Activated CD8-positive, alpha-beta T cell treated with anti-CD3 and anti-CD28 coated beads for 36 hours (primary cell): Measurements from ENCODE around the gene CYP46A1. TPM values are rescaled to one million over a fixed set of nuclear protein-coding genes. Genes with fewer than 3 reads are reported as not detected.
A peak's percentile ranks its signal among the peaks of the same experiment; 100 is the strongest.

Source experiments
- ATAC-seq: fragments of 200-7000 bp; cut with Tn5 transposase; one replicate; pipeline ENCODE4 v1.10.0; 2021; ENCODE audit warnings: mild to moderate bottlenecking, moderate library complexity
- CTCF ChIA-PET: fragments of 350-600 bp; sonication (Branson Sonifier 250); formaldehyde crosslinking; loops from one replicate; lab custom pipeline; 2021; ENCODE audit warnings: antibody characterized with exemption; lab: Charles Lee
- POLR2A ChIA-PET: fragments of 350-600 bp; sonication (Branson Sonifier 250); formaldehyde crosslinking; loops from one replicate; lab custom pipeline; 2021; ENCODE audit warnings: antibody characterized with exemption; lab: Charles Lee
- DNase-seq: peaks from one replicate; pipeline ENCODE4 v3.0.0-alpha.2; 2020
- H3K27ac Mint-ChIP-seq: one replicate; pipeline ENCODE4 v1.8.0; 2021; ENCODE audit warnings: mild to moderate bottlenecking, mixed read lengths
- H3K27me3 Mint-ChIP-seq: one replicate; pipeline ENCODE4 v1.8.0; 2021; ENCODE audit warnings: mixed read lengths
- H3K36me3 Mint-ChIP-seq: one replicate; pipeline ENCODE4 v1.8.0; 2021; ENCODE audit warnings: low read depth, mixed read lengths
- H3K4me1 Mint-ChIP-seq: one replicate; pipeline ENCODE4 v1.8.0; 2021; ENCODE audit warnings: low read depth, mixed read lengths
- H3K4me3 Mint-ChIP-seq: one replicate; pipeline ENCODE4 v1.8.0; 2021; ENCODE audit warnings: mild to moderate bottlenecking, moderate library complexity, mixed read lengths
- H3K9me3 Mint-ChIP-seq: one replicate; pipeline ENCODE4 v1.8.0; 2021; ENCODE audit warnings: mixed read lengths
- intact Hi-C: fragments of 100-400 bp; cut with micrococcal nuclease; formaldehyde crosslinking; loops from one replicate; pipeline ENCODE4 v1.10.0; 2022
- total RNA-seq, 2 experiments: library from RNA; stranded (reverse); gene quantifications; one replicate each; pipeline ENCODE4 v1.2.3, GENCODE V29; 2021
- TF ChIP-seq, protein P1 (sequence below): fragments of 200-600 bp; IDR thresholded peaks from one replicate; pipeline ENCODE4 v1.8.0; 2022; ENCODE audit warnings: antibody characterized with exemption, mild to moderate bottlenecking

Gene CYP46A1
- total RNA-seq, 2 experiments from 2014 or later = 0.16 to 0.20 TPM

DNA sequence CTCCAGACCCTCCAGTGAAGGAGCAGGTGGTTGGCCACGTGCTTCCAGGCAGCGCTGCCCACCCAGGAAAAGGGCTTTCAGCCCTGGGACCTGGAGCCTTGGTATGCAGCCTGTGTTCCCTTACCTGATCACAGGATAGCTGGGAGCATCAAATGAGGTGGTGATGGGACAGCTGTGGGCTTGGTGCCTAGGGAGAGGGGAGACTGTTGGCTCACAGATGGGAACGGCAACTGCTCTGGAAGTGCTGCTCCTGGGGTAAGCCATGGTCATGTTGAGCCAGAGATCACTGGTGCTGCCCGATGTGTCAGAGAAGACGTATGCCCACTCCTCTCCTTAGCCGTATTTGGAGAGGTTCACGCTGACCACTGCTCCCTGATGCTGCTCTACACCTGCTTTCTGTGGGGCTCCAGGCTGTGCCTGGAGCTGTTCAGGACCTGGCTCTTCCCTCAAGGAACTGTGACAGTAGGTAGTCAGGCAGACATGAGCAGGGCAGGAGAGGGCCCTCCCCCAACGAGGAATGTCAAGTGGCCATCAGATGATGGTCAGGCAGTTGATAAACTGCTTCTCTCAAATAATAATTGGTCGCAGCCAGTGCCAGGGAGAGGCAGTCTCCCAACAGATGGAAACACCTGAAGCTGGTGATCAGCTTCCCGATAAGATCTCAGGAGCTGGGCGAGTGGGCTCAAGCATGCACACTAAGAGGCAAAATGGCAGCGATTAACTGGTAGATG is 2.8 kb upstream of the CYP46A1 start:
- DNase-seq (no peak), ATAC-seq (no peak)
- Mint-ChIP-seq H3K9me3 (peaks cover 9% of the 10 kb centered on the region), H3K27ac (no peak overlapping the region), H3K27me3 (peaks cover 9% of the 10 kb centered on the region), H3K4me3 (no peak overlapping the region), H3K36me3 (no peaks in the 10 kb centered on the region), H3K4me1 (peaks cover 10% of the 10 kb centered on the region)
- TF ChIP-seq, protein P1, sequence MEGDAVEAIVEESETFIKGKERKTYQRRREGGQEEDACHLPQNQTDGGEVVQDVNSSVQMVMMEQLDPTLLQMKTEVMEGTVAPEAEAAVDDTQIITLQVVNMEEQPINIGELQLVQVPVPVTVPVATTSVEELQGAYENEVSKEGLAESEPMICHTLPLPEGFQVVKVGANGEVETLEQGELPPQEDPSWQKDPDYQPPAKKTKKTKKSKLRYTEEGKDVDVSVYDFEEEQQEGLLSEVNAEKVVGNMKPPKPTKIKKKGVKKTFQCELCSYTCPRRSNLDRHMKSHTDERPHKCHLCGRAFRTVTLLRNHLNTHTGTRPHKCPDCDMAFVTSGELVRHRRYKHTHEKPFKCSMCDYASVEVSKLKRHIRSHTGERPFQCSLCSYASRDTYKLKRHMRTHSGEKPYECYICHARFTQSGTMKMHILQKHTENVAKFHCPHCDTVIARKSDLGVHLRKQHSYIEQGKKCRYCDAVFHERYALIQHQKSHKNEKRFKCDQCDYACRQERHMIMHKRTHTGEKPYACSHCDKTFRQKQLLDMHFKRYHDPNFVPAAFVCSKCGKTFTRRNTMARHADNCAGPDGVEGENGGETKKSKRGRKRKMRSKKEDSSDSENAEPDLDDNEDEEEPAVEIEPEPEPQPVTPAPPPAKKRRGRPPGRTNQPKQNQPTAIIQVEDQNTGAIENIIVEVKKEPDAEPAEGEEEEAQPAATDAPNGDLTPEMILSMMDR = no peak
- ChIA-PET CTCF (interaction anchor here (1.4 to 1.7 kb wide), 2 partner anchors 7 to 10 kb away, joined by 4 to 6 read pairs; no protein-coding TSS in a partner anchor), POLR2A (interaction anchor here (0.6 kb wide), 1 partner anchor 13 kb away, joined by 3 read pairs; no protein-coding TSS in a partner anchor)
- intact Hi-C loops = no loop called here

GRCh38 chr14:99681832-99682148 is 2.3 kb upstream of the CYP46A1 start:
- H3K27ac Mint-ChIP-seq = no peak overlapping the region
- no peak overlapping the region for H3K4me3 Mint-ChIP-seq
- ChIA-PET CTCF (interaction anchor here (1.0 to 1.4 kb wide), 2 partner anchors 9 to 198 kb away, joined by 3 to 4 read pairs; no protein-coding TSS in a partner anchor), POLR2A (interaction anchor here (0.6 kb wide), 1 partner anchor 12 kb away, joined by 3 read pairs; no protein-coding TSS in a partner anchor)
- DNase-seq = no peak
- peaks cover 13% of the 10 kb centered on the region for H3K27me3 Mint-ChIP-seq
- H3K4me1 Mint-ChIP-seq = peaks cover 5% of the 10 kb centered on the region
- ATAC-seq = no peak
- TF ChIP-seq, protein P1 = no peak
- intact Hi-C loops = no loop called here
- H3K9me3 Mint-ChIP-seq = peaks cover 9% of the 10 kb centered on the region
- no peaks in the 10 kb centered on the region for H3K36me3 Mint-ChIP-seq

DNA sequence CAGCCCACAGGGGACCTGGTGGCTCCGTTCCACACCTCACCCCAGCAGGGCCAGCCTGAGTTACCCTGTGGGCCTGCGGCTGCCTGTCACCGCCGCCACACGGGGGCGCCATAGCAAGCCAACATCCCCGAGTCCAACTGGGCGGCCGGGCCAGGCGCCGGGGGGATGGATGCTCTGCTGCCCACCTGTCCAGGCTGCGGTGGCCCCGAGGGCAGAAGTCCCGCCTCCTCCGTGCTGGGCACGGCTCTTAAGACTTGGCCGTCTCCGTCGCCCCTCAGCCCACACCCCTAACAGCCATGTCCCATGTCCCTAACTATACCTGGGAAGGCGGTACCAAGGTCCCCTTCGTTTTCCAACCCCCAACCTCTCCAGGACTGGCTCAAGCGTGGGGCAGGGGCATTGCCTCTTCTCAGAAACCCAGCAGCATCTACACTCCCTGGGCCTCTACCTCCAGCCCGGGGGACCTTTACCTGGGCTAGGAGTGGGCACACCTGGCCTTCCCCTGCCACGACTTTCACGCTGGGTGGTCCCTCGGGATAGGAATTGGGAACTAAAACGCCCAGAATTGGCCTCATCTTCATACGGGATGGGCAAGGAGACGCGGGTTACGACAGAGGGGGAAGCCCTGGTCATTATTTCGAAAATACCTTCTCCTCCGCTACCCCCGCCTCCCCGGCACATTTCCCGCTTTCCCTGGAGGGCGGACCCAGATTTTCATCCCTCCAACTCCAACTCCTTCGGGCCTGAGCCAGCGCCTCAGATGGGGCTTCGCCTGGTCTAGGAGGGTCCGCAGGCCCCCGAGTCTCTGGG is 1.1 kb upstream of the CYP46A1 start:
- Mint-ChIP-seq H3K4me1 (peaks cover 7% of the 10 kb centered on the region), H3K36me3 (no peaks in the 10 kb centered on the region), H3K9me3 (peaks cover 8% of the 10 kb centered on the region), H3K27me3 (peaks cover 16% of the 10 kb centered on the region), H3K4me3 (peak overlapping the region; percentile 85), H3K27ac (peak overlapping the region; percentile 84)
- POLR2A ChIA-PET = interaction anchor here (1.0 to 1.3 kb wide), 2 partner anchors 9 to 80 kb away, joined by 3 to 4 read pairs; no protein-coding TSS in a partner anchor
- intact Hi-C loops = no loop called here
- TF ChIP-seq, protein P1 = peak; percentile 85
- DNase-seq (peak; percentile 90), ATAC-seq (peak; percentile 21)
- CTCF ChIA-PET = interaction anchor here (0.6 to 1.4 kb wide), 10 partner anchors 8 to 795 kb away, joined by 3 to 11 read pairs (median 3); no protein-coding TSS in a partner anchor

GRCh38 chr14:99684410-99684934 is 374 bp downstream of the CYP46A1 start:
- Mint-ChIP-seq H3K27me3 (peaks cover 22% of the 10 kb centered on the region), H3K4me3 (no peak overlapping the region), H3K36me3 (no peaks in the 10 kb centered on the region), H3K4me1 (peaks cover 13% of the 10 kb centered on the region), H3K27ac (no peak overlapping the region), H3K9me3 (no peaks in the 10 kb centered on the region)
- peak; percentile 63 for DNase-seq
- POLR2A ChIA-PET = interaction anchor here (0.6 kb wide), 1 partner anchor 548 kb away, joined by 3 read pairs; no protein-coding TSS in a partner anchor
- CTCF ChIA-PET = interaction anchor here (0.7 to 1.0 kb wide), 2 partner anchors 56 to 203 kb away, joined by 3 read pairs; partner anchors contain the start of genes CCNK and SETD3
- TF ChIP-seq, protein P1 = no peak
- intact Hi-C loops = no loop called here
- no peak for ATAC-seq
